NCI-H526 treated with DMSO at 0.1 percent for 48 hours (cell line): ENCODE results near the gene LAMP5.

Source experiments
- DNase-seq: peaks from one replicate; lab custom pipeline; 2025; lab: John Stamatoyannopoulos, UW

Gene LAMP5

DNA sequence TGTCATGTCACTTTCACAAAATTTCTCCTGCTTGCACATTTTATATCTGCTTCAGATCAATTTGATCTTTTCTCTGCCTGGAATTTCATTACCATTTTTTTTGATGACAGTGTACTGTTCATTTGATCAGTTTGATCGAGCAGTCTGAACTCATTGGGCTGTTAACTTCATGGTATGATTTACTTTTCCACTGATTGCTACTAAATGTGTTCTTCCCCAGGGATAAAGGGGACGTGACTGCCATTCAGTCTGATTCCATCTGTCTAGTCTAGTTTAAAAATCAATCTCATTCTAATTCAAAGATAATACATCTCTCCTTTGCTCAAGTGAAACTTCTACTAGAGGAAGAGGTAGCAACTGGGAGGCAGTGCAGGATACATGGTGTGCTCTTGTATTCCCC is 21.1 kb downstream of the LAMP5 start:
- DNase-seq = no peak

DNA sequence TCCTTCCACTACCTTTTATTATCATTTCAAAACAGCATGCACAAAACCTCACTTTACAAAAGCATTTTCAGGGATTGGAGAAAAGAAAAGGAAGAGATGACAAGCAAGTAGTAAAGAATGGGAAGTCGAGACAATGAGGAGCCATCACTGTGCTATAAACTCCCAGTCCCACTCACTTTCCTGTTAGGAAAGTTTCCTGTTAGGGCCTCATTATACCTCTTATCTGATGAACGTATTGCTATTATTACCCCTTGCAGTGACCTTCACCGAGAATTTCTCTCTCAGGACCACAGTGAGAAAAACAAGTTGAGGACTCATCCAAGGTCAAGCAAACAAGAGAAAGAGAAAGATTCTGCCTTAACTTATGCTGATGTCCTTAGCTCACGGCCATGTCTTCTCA is 28.8 kb downstream of the LAMP5 start:
- DNase-seq = no peak

GRCh38 chr20:9550283-9550682 is 35.9 kb downstream of the LAMP5 start:
- no peak for DNase-seq

DNA sequence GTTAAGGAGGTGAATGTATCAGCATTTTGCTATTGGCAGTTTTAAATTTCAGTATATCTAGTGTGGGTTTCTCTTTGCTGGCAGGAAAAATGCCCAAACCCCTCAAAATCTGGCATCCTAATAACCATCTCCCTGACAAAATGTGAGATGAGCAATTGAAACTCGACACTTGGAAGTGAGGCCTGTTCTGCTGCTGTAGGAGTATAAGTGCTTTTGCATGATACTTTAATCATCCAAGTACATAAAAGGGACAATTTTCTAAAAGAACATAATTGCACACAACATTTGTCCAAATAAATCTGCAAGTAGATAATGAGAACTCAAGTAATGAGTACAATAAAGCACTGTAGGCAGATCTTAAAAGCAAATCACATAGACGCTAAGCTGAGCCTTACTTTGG is 36.5 kb downstream of the LAMP5 start:
- no peak for DNase-seq

GRCh38 chr20:9551808-9552550 is 37.6 kb downstream of the LAMP5 start:
- no peak for DNase-seq

GRCh38 chr20:9555781-9556180 is 41.4 kb downstream of the LAMP5 start:
- DNase-seq = no peak

GRCh38 chr20:9557411-9557810 is 43.0 kb downstream of the LAMP5 start:
- DNase-seq = no peak

DNA sequence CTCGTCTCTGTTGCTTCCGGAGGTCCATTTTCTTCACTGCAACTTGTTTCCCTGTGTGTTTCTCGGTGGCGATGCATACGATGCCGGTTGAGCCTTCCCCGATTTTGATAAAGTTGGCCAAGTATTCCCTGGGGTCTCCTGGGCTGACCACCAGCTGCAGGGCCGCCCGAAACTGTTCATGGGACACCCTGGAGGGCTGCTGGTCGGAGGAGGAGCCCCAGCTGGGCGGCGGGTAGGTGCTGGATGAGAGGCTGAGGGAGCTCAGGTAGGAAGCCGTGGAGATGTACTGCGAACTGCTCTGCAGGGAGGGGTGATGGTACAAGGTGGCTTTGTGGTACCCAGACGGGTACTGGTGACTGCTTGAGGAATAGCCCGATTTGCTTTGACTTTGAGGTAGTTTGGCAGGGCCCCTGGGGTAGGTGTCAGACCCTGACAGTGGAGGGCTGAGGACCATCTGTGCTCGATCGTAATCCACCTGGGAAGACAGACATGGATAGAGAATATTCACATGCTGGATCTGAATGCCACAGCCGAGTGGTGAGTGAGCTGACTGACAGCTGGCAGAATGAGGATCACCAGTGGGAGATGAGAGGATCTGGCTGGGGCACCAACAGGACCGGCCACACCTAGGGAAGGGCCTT is 51.6 kb downstream of the LAMP5 start:
- DNase-seq = no peak

DNA sequence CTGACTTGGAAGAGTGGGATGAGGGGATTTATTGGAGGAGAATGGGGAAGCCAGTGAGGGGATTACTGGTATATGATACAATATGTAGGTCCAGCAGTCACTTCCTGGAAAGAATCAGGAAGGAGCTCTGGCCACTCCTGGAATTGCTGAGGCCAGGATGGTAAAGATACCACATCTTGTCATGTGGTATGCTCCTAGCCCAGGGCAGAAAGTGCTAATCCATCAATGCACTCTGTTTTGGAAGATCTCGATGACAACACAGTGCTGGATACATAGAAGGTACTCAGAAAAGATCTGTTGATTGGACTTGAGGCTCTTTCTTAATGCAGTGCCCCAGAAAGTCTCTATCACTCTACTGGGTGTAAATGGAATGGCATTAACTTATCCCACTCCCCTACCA is 52.6 kb downstream of the LAMP5 start:
- no peak for DNase-seq

- DNase-seq = no peak
Observed at GRCh38 chr20:9570612-9571011, 56.2 kb downstream of the LAMP5 start.

DNA sequence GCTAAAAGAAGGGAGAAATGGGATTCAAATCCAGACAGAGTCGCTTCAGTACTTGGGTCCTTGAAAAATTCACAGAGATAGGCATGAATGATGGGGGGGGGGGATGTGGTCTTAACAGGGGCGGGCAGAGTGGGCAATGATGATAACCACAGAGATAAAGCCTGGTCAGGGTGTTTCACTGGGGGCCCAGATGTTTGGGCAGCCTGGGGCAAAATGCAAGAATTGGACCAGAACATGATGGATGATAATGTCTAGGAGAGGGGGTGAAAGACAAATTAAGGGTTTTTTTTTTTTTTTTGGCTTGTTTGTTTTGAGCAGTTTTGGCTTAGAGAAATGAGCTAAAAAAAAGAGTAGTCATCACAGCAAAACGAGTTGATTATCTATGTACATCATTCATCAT is 57.4 kb downstream of the LAMP5 start:
- DNase-seq = no peak

- DNase-seq = no peak
Observed at GRCh38 chr20:9572670-9573069, 58.3 kb downstream of the LAMP5 start.

- no peak for DNase-seq
Observed at GRCh38 chr20:9573335-9574151, 59.2 kb downstream of the LAMP5 start.

- DNase-seq = no peak
Observed at GRCh38 chr20:9574181-9574580, 59.8 kb downstream of the LAMP5 start.

DNA sequence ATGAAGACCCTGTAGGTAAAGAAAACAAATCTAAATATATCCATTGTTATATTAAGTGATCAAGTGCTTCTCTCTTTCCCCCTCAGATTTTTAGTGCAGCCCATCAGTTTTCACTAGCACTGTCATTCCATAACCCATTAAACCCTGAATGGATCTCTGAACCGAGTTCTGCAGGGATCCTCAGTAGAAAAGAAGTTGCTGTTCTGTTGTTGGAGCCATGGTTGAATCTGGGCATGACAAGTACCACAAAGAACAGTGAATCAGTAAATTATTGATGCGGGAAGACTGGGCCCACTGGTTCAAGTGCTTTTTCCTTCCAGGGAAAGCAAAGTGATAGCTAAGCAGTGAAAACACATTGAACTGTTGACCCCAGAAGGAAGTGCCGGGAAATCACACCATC is 60.4 kb downstream of the LAMP5 start:
- DNase-seq = no peak

DNA sequence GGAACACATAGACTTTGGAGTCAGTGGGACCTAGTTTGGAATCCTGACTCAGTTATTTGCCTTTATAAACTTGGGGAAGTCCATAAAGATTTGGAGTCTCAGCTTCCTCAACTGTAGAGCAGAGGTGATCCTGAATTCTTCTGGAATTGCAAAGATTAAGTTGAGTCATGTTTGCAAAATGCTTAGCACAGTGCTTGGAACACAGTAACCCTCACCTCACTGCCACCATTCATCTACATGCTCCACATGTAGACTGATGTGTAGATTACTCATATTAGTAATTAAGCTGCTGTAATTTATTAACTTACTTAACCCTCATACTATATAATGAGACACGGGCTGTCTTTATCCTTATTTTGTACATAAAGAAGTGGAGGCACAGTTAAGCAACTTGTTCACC is 61.4 kb downstream of the LAMP5 start:
- no peak for DNase-seq

DNA sequence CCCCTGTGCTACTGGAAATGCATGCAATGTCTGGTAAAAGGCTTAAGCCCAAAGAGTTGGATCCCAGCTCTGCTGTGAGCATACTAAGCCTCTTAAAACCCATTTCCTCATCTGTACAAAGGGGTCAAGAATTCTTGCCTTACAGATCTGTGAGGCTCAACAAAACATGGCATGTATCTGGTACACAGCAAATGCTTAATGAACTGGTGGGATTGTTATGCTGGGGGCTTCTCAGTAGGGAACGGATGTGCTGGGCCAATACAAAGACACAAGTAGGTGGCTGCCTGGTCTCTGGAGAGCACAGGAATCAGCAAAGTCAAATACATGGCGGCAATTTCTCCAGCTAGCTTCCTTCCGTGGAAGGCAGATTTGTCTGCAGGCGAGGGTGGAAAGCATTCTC is 62.3 kb downstream of the LAMP5 start:
- DNase-seq = no peak

GRCh38 chr20:9577397-9577796 is 63.0 kb downstream of the LAMP5 start:
- DNase-seq = no peak

- DNase-seq = no peak
Observed at GRCh38 chr20:9578594-9578993, 64.2 kb downstream of the LAMP5 start.
